Activated CD4-positive, alpha-beta T cell treated with anti-CD3 and anti-CD28 coated beads for 1 hour (primary cell): ENCODE measurements around the gene RAB18.
"Not testable (repeated sequence)": the region's sequence is repeated elsewhere in the genome, so short reads cannot be mapped to it uniquely, and the experiment has no call there.

Experiments
- DNase-seq: peaks from one replicate; pipeline ENCODE4 v3.0.0-alpha.2; 2020

RAB18 gene

GRCh38 chr10:27550823-27551222, 46.7 kb downstream of the RAB18 start:
- DNase-seq: no peak

- no peak for DNase-seq
Observed at GRCh38 chr10:27558612-27559020, 54.5 kb downstream of the RAB18 start.

- no peak for DNase-seq
Observed at GRCh38 chr10:27561334-27561733, 57.2 kb downstream of the RAB18 start.

GRCh38 chr10:27564398-27564797, 60.3 kb downstream of the RAB18 start:
- DNase-seq: no peak

- no peak for DNase-seq
Observed at GRCh38 chr10:27564880-27565279, 60.8 kb downstream of the RAB18 start.

GRCh38 chr10:27568196-27569175, 64.4 kb downstream of the RAB18 start:
- no peak for DNase-seq

DNA sequence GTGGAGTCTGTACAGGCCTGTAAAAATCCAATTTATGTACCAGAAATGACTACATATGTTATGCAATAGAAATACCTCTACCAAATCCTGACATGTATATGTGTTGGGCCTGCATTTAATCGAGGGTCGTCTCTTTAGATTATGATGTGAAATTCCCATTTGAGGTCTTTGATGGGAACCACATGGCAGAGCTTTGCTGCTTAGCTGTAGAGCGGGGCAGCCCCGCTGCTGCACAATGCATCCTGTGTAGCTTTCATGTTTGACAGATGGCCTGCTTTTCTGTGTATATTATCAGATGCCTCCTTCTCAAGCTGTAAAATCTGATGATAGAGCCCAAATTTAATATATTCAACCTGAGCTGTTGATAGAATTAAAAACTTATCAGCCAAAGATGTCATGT, 65.8 kb downstream of the RAB18 start:
- no peak for DNase-seq

GRCh38 chr10:27577038-27577437, 72.9 kb downstream of the RAB18 start:
- DNase-seq: not testable (repeated sequence)

DNA sequence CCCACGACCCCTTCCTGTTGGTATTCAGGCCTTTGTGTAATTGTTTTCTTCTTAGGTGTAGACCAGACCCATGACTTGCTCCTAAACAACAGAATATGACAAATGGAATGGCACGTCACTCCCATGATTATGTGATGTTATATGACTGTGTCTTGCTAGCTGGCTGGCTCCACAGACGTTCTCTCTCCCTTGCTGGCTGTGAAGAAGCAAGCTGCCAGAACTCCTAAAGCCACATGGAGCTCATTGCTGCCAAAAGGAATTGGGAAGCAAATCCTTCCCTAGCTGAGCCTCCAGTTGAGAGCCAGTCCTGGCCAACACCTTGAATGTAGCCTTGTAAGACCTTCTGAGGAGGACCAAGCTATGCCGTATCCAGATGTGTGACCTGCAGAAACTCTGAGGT, 74.2 kb downstream of the RAB18 start:
- DNase-seq: no peak

GRCh38 chr10:27581225-27581624, 77.1 kb downstream of the RAB18 start:
- no peak for DNase-seq

DNA sequence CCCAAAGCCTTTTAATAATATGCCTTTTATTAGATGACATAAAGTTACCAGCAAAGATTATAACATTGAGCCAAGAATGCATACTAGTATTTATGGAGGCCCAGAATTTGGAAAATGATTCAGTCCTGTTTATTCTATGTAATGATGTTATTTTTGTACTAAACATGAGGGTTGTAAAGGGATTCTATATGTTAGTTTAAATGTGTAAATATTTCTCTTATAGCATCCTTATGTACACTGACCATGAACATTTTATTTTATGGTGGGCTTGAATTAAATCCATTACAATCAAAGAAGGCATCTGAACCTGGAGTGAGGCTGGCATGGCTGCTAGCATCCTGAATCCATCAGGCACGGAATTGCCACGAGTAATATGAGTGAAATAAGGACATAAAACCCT, 80.2 kb downstream of the RAB18 start:
- DNase-seq: no peak
